ENCODE data around the gene INPP4A.

DNA sequence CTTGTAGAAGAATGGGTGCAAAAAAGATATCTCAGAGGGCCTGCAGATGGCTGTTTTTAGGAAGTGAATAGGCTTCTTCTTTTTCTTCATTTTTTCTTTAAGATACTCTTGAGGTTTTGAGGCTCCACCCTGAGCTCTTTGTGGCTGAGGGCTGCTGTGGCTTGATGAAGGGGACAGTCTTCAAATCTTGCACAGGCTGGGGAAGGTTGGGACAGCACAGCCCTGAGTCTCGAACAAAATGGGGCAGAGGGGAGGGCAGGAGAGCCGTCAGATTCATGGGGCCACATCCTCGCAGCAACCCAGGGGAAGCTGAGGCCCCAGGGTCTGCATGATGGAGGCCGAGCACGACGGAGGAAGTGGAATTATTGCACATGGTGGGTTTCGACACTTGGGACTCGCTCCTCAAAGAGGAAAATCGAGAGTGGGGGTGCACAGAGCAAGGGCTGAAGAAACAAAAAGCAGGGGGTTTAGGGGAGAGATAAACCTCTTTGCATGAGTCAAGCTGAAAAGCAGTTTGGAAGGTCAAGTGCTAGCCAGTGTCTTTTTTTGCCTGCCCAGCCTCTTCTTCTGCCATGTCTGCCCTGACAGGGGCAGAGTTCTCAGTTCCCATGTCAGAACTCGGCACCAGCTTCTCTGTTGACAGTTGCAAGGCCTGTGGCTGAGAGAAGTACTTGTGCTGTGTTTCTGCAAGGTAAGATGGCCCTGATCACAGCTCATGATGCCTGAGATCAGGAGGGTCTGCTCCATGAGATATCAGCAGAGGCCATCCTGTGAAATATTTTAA, 19.5 kb downstream of the INPP4A start:
- TF ChIP-seq EZH2 (conservative IDR thresholded peaks at IDR 0.05; ENCODE audit: low read depth, low read length) (no peak), THAP8 (CRISPR knock-in tag; IDR thresholded peaks at IDR 0.05; ENCODE audit: borderline replicate concordance) (no peak)
- TF ChIP-seq, protein P1, sequence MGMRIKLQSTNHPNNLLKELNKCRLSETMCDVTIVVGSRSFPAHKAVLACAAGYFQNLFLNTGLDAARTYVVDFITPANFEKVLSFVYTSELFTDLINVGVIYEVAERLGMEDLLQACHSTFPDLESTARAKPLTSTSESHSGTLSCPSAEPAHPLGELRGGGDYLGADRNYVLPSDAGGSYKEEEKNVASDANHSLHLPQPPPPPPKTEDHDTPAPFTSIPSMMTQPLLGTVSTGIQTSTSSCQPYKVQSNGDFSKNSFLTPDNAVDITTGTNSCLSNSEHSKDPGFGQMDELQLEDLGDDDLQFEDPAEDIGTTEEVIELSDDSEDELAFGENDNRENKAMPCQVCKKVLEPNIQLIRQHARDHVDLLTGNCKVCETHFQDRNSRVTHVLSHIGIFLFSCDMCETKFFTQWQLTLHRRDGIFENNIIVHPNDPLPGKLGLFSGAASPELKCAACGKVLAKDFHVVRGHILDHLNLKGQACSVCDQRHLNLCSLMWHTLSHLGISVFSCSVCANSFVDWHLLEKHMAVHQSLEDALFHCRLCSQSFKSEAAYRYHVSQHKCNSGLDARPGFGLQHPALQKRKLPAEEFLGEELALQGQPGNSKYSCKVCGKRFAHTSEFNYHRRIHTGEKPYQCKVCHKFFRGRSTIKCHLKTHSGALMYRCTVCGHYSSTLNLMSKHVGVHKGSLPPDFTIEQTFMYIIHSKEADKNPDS (CRISPR knock-in tag; IDR thresholded peaks at IDR 0.05), result no peak
- TF ChIP-seq, protein P2, sequence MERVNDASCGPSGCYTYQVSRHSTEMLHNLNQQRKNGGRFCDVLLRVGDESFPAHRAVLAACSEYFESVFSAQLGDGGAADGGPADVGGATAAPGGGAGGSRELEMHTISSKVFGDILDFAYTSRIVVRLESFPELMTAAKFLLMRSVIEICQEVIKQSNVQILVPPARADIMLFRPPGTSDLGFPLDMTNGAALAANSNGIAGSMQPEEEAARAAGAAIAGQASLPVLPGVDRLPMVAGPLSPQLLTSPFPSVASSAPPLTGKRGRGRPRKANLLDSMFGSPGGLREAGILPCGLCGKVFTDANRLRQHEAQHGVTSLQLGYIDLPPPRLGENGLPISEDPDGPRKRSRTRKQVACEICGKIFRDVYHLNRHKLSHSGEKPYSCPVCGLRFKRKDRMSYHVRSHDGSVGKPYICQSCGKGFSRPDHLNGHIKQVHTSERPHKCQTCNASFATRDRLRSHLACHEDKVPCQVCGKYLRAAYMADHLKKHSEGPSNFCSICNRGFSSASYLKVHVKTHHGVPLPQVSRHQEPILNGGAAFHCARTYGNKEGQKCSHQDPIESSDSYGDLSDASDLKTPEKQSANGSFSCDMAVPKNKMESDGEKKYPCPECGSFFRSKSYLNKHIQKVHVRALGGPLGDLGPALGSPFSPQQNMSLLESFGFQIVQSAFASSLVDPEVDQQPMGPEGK (CRISPR knock-in tag; IDR thresholded peaks at IDR 0.05), result no peak
